OCI-LY3 (cell line): ENCODE data around the gene MEMO1.
"Not testable (repeated sequence)": the region's sequence is repeated elsewhere in the genome, so short reads cannot be mapped to it uniquely, and the experiment has no call there.

Source experiments
- H2AFZ ChIP-seq: fragments of 200-600, 300-600 bp; shearing (Covaris generic); 2 replicates; pipeline ENCODE4 v1.6.0; 2014; ENCODE audit warnings: antibody characterized with exemption, low read depth, low read length
- H3K27ac ChIP-seq: fragments of 200-600, 300-600 bp; sonication (generic); 2 replicates; pipeline ENCODE4 v1.5.1; 2014; ENCODE audit warnings: mild to moderate bottlenecking, low read length, moderate library complexity, mixed read lengths
- H3K27me3 ChIP-seq: fragments of 200-600, 300-600 bp; sonication (generic); 2 replicates; pipeline ENCODE4 v1.6.1; 2014; ENCODE audit warnings: low read depth, low read length, mixed read lengths
- H3K36me3 ChIP-seq: fragments of 200-600, 300-600 bp; sonication (generic); replicated peaks from 2 replicates; pipeline ENCODE3; 2014; ENCODE audit warnings: low read depth, low read length, mixed read lengths
- H3K4me1 ChIP-seq: fragments of 300-600, 200-600 bp; sonication (generic); 2 replicates; pipeline ENCODE4 v1.6.1; 2014; ENCODE audit warnings: low read length, mixed read lengths
- H3K4me2 ChIP-seq: fragments of 200-600, 300-600 bp; sonication (generic); 2 replicates; pipeline ENCODE4 v1.6.1; 2014; ENCODE audit warnings: low read length, mixed read lengths
- H3K4me3 ChIP-seq: fragments of 300-600, 200-600 bp; sonication (generic); 2 replicates; pipeline ENCODE4 v1.5.1; 2014; ENCODE audit warnings: antibody characterized with exemption, mild to moderate bottlenecking, low read length, moderate library complexity
- H3K79me2 ChIP-seq: fragments of 300-600, 200-600 bp; shearing (Covaris generic); 2 replicates; pipeline ENCODE4 v1.6.1; 2014; ENCODE audit warnings: mild to moderate bottlenecking, low read length, mixed read lengths
- H3K9ac ChIP-seq: fragments of 300-600, 200-600 bp; shearing (Covaris generic); 2 replicates; pipeline ENCODE4 v1.6.0; 2014; ENCODE audit warnings: mild to moderate bottlenecking, low read length, moderate library complexity
- H3K9me3 ChIP-seq: fragments of 200-600, 300-600 bp; shearing (Covaris generic); 2 replicates; pipeline ENCODE4 v1.6.1; 2014; ENCODE audit warnings: low read length, mixed read lengths; ENCODE audit not compliant: insufficient read depth
- H4K20me1 ChIP-seq: fragments of 200-600, 300-600 bp; sonication (generic); 2 replicates; pipeline ENCODE4 v1.6.1; 2016; ENCODE audit warnings: low read length, mixed read lengths; ENCODE audit not compliant: insufficient read depth
- CTCF ChIP-seq: fragments of 200-600, 300-600 bp; sonication (generic); IDR thresholded peaks from 2 replicates; pipeline ENCODE4 v1.5.1; 2014; ENCODE audit warnings: antibody characterized with exemption, low read length, low read depth
- EZH2phosphoT487 ChIP-seq: fragments of 200-600 bp; shearing (Covaris generic); IDR thresholded peaks from 2 replicates; pipeline ENCODE4 v1.6.1; 2018; ENCODE audit warnings: antibody characterized with exemption, mixed run types, low read depth

Gene MEMO1

GRCh38 chr2:31956312-31956711, 54.5 kb downstream of the MEMO1 start:
- peak overlapping the region; percentile 77 for H3K4me2 ChIP-seq
- no peaks in the 10 kb centered on the region for H3K27me3 ChIP-seq
- H3K4me3 ChIP-seq, result no peak overlapping the region
- peaks cover 27% of the 10 kb centered on the region for H3K4me1 ChIP-seq
- H3K9ac ChIP-seq, result no peak overlapping the region
- H3K79me2 ChIP-seq, result peaks cover 85% of the 10 kb centered on the region
- H4K20me1 ChIP-seq, result peaks cover 4% of the 10 kb centered on the region
- no peak overlapping the region for H3K27ac ChIP-seq
- no peak for TF ChIP-seq EZH2phosphoT487
- TF ChIP-seq CTCF, result no peak
- no peaks in the 10 kb centered on the region for H3K36me3 ChIP-seq
- H3K9me3 ChIP-seq, result no peaks in the 10 kb centered on the region
- H2AFZ ChIP-seq, result no peak overlapping the region

- not testable (repeated sequence) for H3K4me3 ChIP-seq, H3K27me3 ChIP-seq, H2AFZ ChIP-seq, H3K9ac ChIP-seq, H3K36me3 ChIP-seq, H3K9me3 ChIP-seq, H3K4me2 ChIP-seq, H3K27ac ChIP-seq
- Histone ChIP-seq H4K20me1 (peaks cover 13% of the 10 kb centered on the region), H3K79me2 (peaks cover 80% of the 10 kb centered on the region), H3K4me1 (peaks cover 17% of the 10 kb centered on the region)
These were observed 57.7 kb downstream of the MEMO1 start for GRCh38 chr2:31953095-31953494.

- H3K27me3 ChIP-seq, result no peaks in the 10 kb centered on the region
- H3K4me2 ChIP-seq, result no peak overlapping the region
- H3K4me3 ChIP-seq, result no peak overlapping the region
- H3K9ac ChIP-seq, result no peak overlapping the region
- H4K20me1 ChIP-seq, result peaks cover 23% of the 10 kb centered on the region
- peaks cover 81% of the 10 kb centered on the region for H3K79me2 ChIP-seq
- H2AFZ ChIP-seq, result no peak overlapping the region
- TF ChIP-seq CTCF (no peak), EZH2phosphoT487 (no peak)
- no peaks in the 10 kb centered on the region for H3K4me1 ChIP-seq
- H3K36me3 ChIP-seq, result no peaks in the 10 kb centered on the region
- no peak overlapping the region for H3K27ac ChIP-seq
- H3K9me3 ChIP-seq, result no peaks in the 10 kb centered on the region
These were observed 59.8 kb downstream of the MEMO1 start for GRCh38 chr2:31950946-31951562.

- Histone ChIP-seq H3K9ac (no peak overlapping the region), H3K27ac (no peak overlapping the region), H3K36me3 (peaks cover under 1% of the 10 kb centered on the region), H2AFZ (no peak overlapping the region), H3K9me3 (no peaks in the 10 kb centered on the region), H3K4me1 (no peaks in the 10 kb centered on the region), H3K4me2 (no peak overlapping the region), H3K27me3 (no peaks in the 10 kb centered on the region), H3K79me2 (peaks cover 83% of the 10 kb centered on the region), H3K4me3 (no peak overlapping the region), H4K20me1 (peaks cover 44% of the 10 kb centered on the region)
- no peak for TF ChIP-seq EZH2phosphoT487
These were observed 62.9 kb downstream of the MEMO1 start for GRCh38 chr2:31947871-31948270.

- H4K20me1 ChIP-seq, result peaks cover 44% of the 10 kb centered on the region
- H3K36me3 ChIP-seq, result peaks cover 4% of the 10 kb centered on the region
- H3K9me3 ChIP-seq, result no peaks in the 10 kb centered on the region
- H3K27me3 ChIP-seq, result no peaks in the 10 kb centered on the region
- H3K79me2 ChIP-seq, result peaks cover 76% of the 10 kb centered on the region
- H3K27ac ChIP-seq, result no peak overlapping the region
- no peak overlapping the region for H2AFZ ChIP-seq
- TF ChIP-seq CTCF, result no peak
- no peak for TF ChIP-seq EZH2phosphoT487
- no peak overlapping the region for H3K4me3 ChIP-seq
- H3K9ac ChIP-seq, result no peak overlapping the region
- H3K4me1 ChIP-seq, result no peaks in the 10 kb centered on the region
- no peak overlapping the region for H3K4me2 ChIP-seq
These were observed 64.0 kb downstream of the MEMO1 start for GRCh38 chr2:31946838-31947237.
